Keratinocyte (primary cell): ENCODE measurements around the gene PKHD1. TPM values are rescaled to one million over a fixed set of nuclear protein-coding genes. Genes with fewer than 3 reads are reported as not detected.

Source experiments
- DNase-seq: peaks from one replicate; pipeline ENCODE4 v3.0.0-alpha.2; 2011; ENCODE audit warnings: low read depth, missing footprints, low spot score
- FAIRE-seq: peaks from 2 replicates; lab custom pipeline; 2011; peaks lifted over from hg19 to GRCh38; lab: Jason Lieb, UNC
- H2AFZ ChIP-seq: 2 replicates; pipeline ENCODE4 v1.6.0; 2012; ENCODE audit warnings: low read length, control low read depth, inconsistent platforms; ENCODE audit not compliant: control insufficient read depth
- H3K27ac ChIP-seq: 2 replicates; pipeline ENCODE4 v1.5.1; 2011; ENCODE audit warnings: low read length; ENCODE audit not compliant: control insufficient read depth, insufficient read depth
- H3K27me3 ChIP-seq: 3 replicates; pipeline ENCODE4 v1.6.0; 2011; ENCODE audit warnings: low read length; ENCODE audit not compliant: control insufficient read depth, insufficient read depth; ENCODE audit errors: extremely low read depth
- H3K36me3 ChIP-seq, 2 experiments: 2 replicates in 1 of 2; 3 replicates in 1 of 2; pipeline ENCODE4 v1.5.1; 2011; ENCODE audit warnings: low read length in 2 of 2, mild to moderate bottlenecking in 1 of 2; ENCODE audit not compliant: control insufficient read depth in 2 of 2, insufficient read depth in 2 of 2; ENCODE audit errors: extremely low read depth in 1 of 2
- H3K4me1 ChIP-seq: 3 replicates; pipeline ENCODE4 v1.5.1; 2011; ENCODE audit warnings: low read length; ENCODE audit not compliant: control insufficient read depth, insufficient read depth; ENCODE audit errors: extremely low read depth
- H3K4me2 ChIP-seq: 3 replicates; pipeline ENCODE4 v1.6.0; 2011; ENCODE audit warnings: low read depth, low read length; ENCODE audit not compliant: control insufficient read depth, insufficient read depth; ENCODE audit errors: extremely low read depth
- H3K4me3 ChIP-seq, 3 experiments: fragments of 200-600 bp in 1 of 3; sonication (generic) in 1 of 3; 2 replicates in 2 of 3; 3 replicates in 1 of 3; pipeline ENCODE4 v1.5.1; 2011 to 2016; ENCODE audit warnings: low read length in 3 of 3, mild to moderate bottlenecking in 3 of 3, control low read depth in 2 of 3, inconsistent platforms in 1 of 3, low read depth in 1 of 3, mixed read lengths in 1 of 3, mixed run types in 1 of 3, moderate library complexity in 1 of 3; ENCODE audit not compliant: control insufficient read depth in 2 of 3, insufficient read depth in 2 of 3; ENCODE audit errors: extremely low read depth in 1 of 3
- H3K79me2 ChIP-seq: 2 replicates; pipeline ENCODE4 v1.6.0; 2012; ENCODE audit warnings: low read length; ENCODE audit not compliant: control insufficient read depth, insufficient read depth
- H3K9ac ChIP-seq: 3 replicates; pipeline ENCODE4 v1.6.0; 2011; ENCODE audit warnings: low read length; ENCODE audit not compliant: control insufficient read depth, insufficient read depth; ENCODE audit errors: extremely low read depth
- H3K9me1 ChIP-seq: 3 replicates; pipeline ENCODE4 v1.6.0; 2011; ENCODE audit warnings: low read length; ENCODE audit not compliant: control insufficient read depth, insufficient read depth; ENCODE audit errors: extremely low read depth
- H3K9me3 ChIP-seq: 2 replicates; pipeline ENCODE4 v1.5.1; 2012; ENCODE audit warnings: low read depth, low read length; ENCODE audit not compliant: control insufficient read depth
- H4K20me1 ChIP-seq: 3 replicates; pipeline ENCODE4 v1.6.0; 2011; ENCODE audit warnings: low read length; ENCODE audit not compliant: control insufficient read depth, insufficient read depth; ENCODE audit errors: extremely low read depth
- EZH2 ChIP-seq: IDR thresholded peaks from one replicate; pipeline ENCODE4 v1.6.1; 2012; ENCODE audit warnings: inconsistent platforms, mild to moderate bottlenecking, low read length, moderate library complexity
- dilution Hi-C: fragments of 300-500 bp; cut with MboI; formaldehyde crosslinking; loops from one replicate; pipeline ENCODE4 v1.7.0; 2020; ENCODE audit warnings: low sequenced_read_pairs; ENCODE audit not compliant: extremely low pct_ligation_motif_present
- polyA plus RNA-seq, 5 experiments: library from polyadenylated mRNA; depleted of rRNA in 3 of 5; stranded (reverse) in 3 of 5; stranded (forward) in 1 of 5; unstranded in 1 of 5; fragments of >200 nt; gene quantifications; 1 replicate in 1 of 5; 2 replicates in 3 of 5; 3 replicates in 1 of 5; pipeline versions ENCODE4 v1.2.1 to v1.2.3, GENCODE V29; 2011 to 2012; ENCODE audit warnings: missing spikeins in 2 of 5, low read depth in 1 of 5, low replicate concordance in 1 of 5
- TF ChIP-seq, protein P1 (sequence below), 3 experiments: IDR thresholded peaks in 1 of 3; conservative IDR thresholded peaks in 1 of 3; optimal IDR thresholded peaks in 1 of 3; 2 replicates in 2 of 3; 3 replicates in 1 of 3; pipeline versions ENCODE3 to v1.5.1; 2011; ENCODE audit warnings: low read length in 3 of 3, mild to moderate bottlenecking in 3 of 3, moderate library complexity in 2 of 3, control low read depth in 1 of 3, inconsistent platforms in 1 of 3; ENCODE audit not compliant: insufficient read depth in 2 of 3; ENCODE audit errors: extremely low read depth in 1 of 3

The PKHD1 gene
- polyA plus RNA-seq, 1 donor (not counting 4 experiments of a cell fraction or from before 2014, with no cell fraction given) = under 0.01 TPM

DNA sequence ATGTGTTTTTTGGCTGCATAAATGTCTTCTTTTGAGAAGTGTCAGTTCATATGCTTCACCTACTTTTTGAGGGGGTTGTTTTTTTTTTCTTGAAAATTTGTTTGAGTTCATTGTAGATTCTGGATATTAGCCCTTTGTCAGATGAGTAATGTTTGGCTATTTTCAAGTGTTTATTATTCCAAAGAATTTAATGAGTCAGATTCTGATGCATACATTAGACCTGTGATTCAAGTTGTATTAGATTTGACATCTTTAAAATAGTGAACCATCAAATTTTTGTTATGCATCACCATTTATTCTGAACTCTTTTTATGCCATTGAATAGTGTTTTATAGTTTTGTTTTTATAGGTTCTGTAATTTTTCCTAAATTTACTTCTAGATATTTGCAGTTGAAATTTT is 319.3 kb downstream of the PKHD1 start:
- no peaks in the 10 kb centered on the region for H3K9me3 ChIP-seq
- H3K4me2 ChIP-seq = no peak overlapping the region
- DNase-seq (no peak), FAIRE-seq (no peak)
- no peak overlapping the region for H2AFZ ChIP-seq
- TF ChIP-seq, protein P1, sequence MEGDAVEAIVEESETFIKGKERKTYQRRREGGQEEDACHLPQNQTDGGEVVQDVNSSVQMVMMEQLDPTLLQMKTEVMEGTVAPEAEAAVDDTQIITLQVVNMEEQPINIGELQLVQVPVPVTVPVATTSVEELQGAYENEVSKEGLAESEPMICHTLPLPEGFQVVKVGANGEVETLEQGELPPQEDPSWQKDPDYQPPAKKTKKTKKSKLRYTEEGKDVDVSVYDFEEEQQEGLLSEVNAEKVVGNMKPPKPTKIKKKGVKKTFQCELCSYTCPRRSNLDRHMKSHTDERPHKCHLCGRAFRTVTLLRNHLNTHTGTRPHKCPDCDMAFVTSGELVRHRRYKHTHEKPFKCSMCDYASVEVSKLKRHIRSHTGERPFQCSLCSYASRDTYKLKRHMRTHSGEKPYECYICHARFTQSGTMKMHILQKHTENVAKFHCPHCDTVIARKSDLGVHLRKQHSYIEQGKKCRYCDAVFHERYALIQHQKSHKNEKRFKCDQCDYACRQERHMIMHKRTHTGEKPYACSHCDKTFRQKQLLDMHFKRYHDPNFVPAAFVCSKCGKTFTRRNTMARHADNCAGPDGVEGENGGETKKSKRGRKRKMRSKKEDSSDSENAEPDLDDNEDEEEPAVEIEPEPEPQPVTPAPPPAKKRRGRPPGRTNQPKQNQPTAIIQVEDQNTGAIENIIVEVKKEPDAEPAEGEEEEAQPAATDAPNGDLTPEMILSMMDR (optimal IDR thresholded peaks at IDR 0.05 in 1 of 3, IDR thresholded peaks at IDR 0.05 in 1 of 3, conservative IDR thresholded peaks at IDR 0.05 in 1 of 3; ENCODE audit: extremely low read depth in 1 of 3, insufficient read depth in 2 of 3, low read length in 3 of 3) = no peak
- TF ChIP-seq EZH2 = no peak
- no peak overlapping the region for H3K4me3 ChIP-seq
- H3K9ac ChIP-seq = no peak overlapping the region
- H3K4me1 ChIP-seq = no peaks in the 10 kb centered on the region
- no peaks in the 10 kb centered on the region for H4K20me1 ChIP-seq
- H3K9me1 ChIP-seq = no peaks in the 10 kb centered on the region
- H3K79me2 ChIP-seq = no peaks in the 10 kb centered on the region
- dilution Hi-C loops = no loop called here
- H3K27ac ChIP-seq = no peak overlapping the region
- H3K36me3 ChIP-seq = no peaks in the 10 kb centered on the region
- no peaks in the 10 kb centered on the region for H3K27me3 ChIP-seq

DNA sequence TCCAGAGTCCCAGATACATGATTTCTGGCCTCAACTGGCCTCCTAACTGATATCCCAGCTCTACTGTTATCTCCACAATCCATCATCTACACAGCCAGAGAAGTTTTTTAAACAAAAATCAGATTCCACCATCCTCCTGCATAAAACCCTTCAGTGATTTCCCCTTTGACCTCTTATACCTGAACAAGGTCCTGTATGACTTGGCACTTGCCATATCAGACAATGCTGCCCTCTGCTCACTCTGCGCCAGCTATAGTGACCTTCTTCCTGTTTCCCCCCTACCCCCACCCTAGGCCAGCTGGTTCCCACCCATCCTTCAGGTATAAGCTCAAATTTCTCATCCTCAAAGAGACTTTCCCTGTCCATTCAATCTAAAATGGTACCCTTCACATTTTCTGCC is 322.2 kb downstream of the PKHD1 start:
- no peaks in the 10 kb centered on the region for H4K20me1 ChIP-seq
- dilution Hi-C loops = no loop called here
- H3K4me2 ChIP-seq = no peak overlapping the region
- H3K4me1 ChIP-seq = no peaks in the 10 kb centered on the region
- no peak overlapping the region for H3K4me3 ChIP-seq
- TF ChIP-seq EZH2 = no peak
- TF ChIP-seq, protein P1 (optimal IDR thresholded peaks at IDR 0.05 in 1 of 3, IDR thresholded peaks at IDR 0.05 in 1 of 3, conservative IDR thresholded peaks at IDR 0.05 in 1 of 3; ENCODE audit: extremely low read depth in 1 of 3, insufficient read depth in 2 of 3, low read length in 3 of 3) = no peak
- H3K9me3 ChIP-seq = no peaks in the 10 kb centered on the region
- H2AFZ ChIP-seq = no peak overlapping the region
- DNase-seq = no peak
- FAIRE-seq = no peak
- no peaks in the 10 kb centered on the region for H3K27me3 ChIP-seq
- no peaks in the 10 kb centered on the region for H3K79me2 ChIP-seq
- no peaks in the 10 kb centered on the region for H3K36me3 ChIP-seq
- no peaks in the 10 kb centered on the region for H3K9me1 ChIP-seq
- no peak overlapping the region for H3K27ac ChIP-seq
- H3K9ac ChIP-seq = no peak overlapping the region
